ENCODE data around the gene WWOX. TPM values are rescaled to one million over a fixed set of nuclear protein-coding genes. Genes with fewer than 3 reads are reported as not detected.

Gene WWOX
- total RNA-seq, 4 donors from 2014 or later: 12.9 to 53.5 (median 25.6) TPM

DNA sequence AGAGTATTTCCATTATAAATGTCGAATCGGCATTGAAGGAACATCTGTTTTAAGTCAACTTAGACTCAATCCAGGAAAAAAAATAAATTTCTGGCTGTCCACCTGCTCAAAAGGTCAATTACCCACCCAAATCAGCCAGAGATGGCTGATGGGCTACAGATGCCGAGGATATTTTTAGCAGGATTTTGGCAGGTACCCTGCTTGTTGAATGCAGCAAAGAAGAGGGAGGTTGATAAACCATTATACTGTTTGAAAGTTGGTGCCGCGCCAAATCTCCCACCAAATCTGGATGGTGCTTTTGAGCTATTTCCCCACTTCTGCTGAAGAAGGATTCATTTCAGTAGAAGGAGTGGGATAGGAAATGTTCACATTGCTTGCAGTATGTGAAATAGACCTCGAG is 963.4 kb downstream of the WWOX start:
- Histone ChIP-seq H3K27ac (no peak overlapping the region), H3K4me3 (no peak overlapping the region), H3K4me1 (peaks cover 0 to 35% (median 3%) of the 10 kb centered on the region in 3 donors), H3K9me3 (no peaks in the 10 kb centered on the region), H3K36me3 (no peaks in the 10 kb centered on the region), H3K27me3 (no peaks in the 10 kb centered on the region)
- WGBS, 2 donors (ENCODE audit: low coverage in 1 of 2): 46 to 52% methylated on average over 6 of the region's 6 CpGs
- no peak for ATAC-seq
- TF ChIP-seq POLR2AphosphoS5 (IDR thresholded peaks at IDR 0.05) (no peak), EP300 (IDR thresholded peaks at IDR 0.05) (no peak), POLR2A (IDR thresholded peaks at IDR 0.05) (no peak)
- TF ChIP-seq, protein P1, sequence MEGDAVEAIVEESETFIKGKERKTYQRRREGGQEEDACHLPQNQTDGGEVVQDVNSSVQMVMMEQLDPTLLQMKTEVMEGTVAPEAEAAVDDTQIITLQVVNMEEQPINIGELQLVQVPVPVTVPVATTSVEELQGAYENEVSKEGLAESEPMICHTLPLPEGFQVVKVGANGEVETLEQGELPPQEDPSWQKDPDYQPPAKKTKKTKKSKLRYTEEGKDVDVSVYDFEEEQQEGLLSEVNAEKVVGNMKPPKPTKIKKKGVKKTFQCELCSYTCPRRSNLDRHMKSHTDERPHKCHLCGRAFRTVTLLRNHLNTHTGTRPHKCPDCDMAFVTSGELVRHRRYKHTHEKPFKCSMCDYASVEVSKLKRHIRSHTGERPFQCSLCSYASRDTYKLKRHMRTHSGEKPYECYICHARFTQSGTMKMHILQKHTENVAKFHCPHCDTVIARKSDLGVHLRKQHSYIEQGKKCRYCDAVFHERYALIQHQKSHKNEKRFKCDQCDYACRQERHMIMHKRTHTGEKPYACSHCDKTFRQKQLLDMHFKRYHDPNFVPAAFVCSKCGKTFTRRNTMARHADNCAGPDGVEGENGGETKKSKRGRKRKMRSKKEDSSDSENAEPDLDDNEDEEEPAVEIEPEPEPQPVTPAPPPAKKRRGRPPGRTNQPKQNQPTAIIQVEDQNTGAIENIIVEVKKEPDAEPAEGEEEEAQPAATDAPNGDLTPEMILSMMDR (IDR thresholded peaks at IDR 0.05): no peak

DNA sequence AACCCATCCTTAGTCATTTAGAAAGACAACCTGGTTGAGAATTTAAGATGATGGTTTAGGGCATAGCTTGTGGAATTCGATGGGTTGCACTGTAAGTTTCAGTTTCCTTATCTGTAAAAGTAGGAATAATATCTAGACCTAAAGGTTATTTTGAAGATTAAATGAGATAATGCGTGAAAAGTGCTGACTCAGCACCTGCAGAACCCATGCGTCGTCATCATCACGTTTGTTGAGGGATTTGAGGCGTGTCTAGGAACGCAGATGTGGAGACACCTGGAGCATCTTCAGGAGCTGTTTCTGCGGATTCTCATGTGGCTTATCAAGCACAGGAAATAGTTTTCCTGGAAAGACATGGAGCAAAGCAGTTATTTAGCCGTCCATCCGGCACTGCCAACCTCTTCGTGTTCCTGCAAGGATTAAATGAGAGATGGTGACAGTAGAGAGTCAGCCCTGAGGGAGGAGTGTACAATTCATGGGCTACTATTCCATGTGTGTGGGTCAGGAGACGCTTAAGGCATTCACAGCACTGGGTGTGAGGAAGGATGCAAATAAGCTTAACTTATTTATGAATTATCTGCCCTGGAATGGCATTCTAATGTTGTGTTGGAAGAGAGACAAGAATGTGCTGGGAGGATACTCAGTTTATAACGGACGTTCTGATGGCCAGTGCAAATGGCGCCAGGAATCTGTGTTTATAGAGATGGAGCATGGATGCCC is 965.0 kb downstream of the WWOX start:
- WGBS, 2 donors (ENCODE audit: low coverage in 1 of 2): 58 to 82% methylated on average over 5 to 15 of the region's 15 CpGs
- no peaks in the 10 kb centered on the region for H3K27me3 ChIP-seq
- no peak for ATAC-seq
- H3K4me1 ChIP-seq: peaks cover 0 to 51% (median 3%) of the 10 kb centered on the region in 3 donors
- TF ChIP-seq EP300 (IDR thresholded peaks at IDR 0.05): no peak
- TF ChIP-seq, protein P1 (IDR thresholded peaks at IDR 0.05): no peak
- TF ChIP-seq POLR2AphosphoS5 (IDR thresholded peaks at IDR 0.05): no peak
- TF ChIP-seq POLR2A (IDR thresholded peaks at IDR 0.05): no peak
- H3K4me3 ChIP-seq: no peak overlapping the region
- no peaks in the 10 kb centered on the region for H3K36me3 ChIP-seq
- no peaks in the 10 kb centered on the region for H3K9me3 ChIP-seq
- no peak overlapping the region for H3K27ac ChIP-seq

DNA sequence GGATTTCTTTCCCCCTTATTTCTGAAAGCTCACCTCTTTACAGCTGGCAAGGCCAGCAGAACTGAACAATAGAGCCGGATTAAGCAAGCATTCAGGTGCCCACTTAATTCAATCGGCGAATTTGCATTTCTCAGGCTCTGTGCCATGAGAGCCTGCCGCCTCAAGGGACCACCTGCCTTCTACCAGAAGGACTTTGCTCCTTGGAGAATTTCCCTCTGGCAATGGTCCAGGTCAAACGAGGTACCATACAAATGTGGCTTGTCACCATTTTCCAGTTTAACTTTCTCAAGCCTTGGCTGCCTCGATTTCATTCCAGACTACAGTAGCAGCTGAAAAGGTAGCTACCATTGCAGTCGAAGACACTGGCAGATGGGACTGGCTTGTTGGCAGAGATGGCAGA is 967.1 kb downstream of the WWOX start:
- 72 to 96% methylated on average over 4 to 6 of the region's 7 CpGs for WGBS, 2 donors (ENCODE audit: low coverage in 1 of 2)
- TF ChIP-seq, protein P1 (IDR thresholded peaks at IDR 0.05): no peak
- TF ChIP-seq POLR2AphosphoS5 (IDR thresholded peaks at IDR 0.05) (no peak), EP300 (IDR thresholded peaks at IDR 0.05) (no peak), POLR2A (IDR thresholded peaks at IDR 0.05) (no peak)
- ATAC-seq: no peak
- Histone ChIP-seq H3K9me3 (no peaks in the 10 kb centered on the region), H3K4me3 (no peak overlapping the region), H3K4me1 (peaks cover 3 to 54% (median 10%) of the 10 kb centered on the region in 3 donors), H3K27ac (no peak overlapping the region), H3K36me3 (no peaks in the 10 kb centered on the region), H3K27me3 (no peaks in the 10 kb centered on the region)

DNA sequence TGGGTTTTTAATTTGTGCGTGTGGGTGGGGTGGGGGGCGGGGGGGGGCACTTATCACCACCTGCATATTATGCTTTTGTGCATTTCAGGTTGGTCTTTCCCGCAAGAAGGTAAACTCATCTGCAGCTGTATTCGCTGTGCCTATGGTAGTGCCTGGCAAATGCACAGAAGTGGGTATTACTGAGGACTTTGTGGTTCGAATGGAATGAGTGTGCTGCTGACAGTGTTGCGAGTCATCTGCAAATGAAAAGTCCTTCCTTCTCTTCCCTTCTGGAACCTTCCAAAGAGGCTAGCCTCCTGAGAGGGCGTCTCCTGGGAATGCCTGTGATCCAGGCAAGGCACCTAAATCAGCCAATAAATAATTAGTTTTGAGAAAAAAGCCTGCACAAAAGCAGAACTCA is 968.1 kb downstream of the WWOX start:
- no peaks in the 10 kb centered on the region for H3K36me3 ChIP-seq
- TF ChIP-seq POLR2A (IDR thresholded peaks at IDR 0.05) (no peak), EP300 (IDR thresholded peaks at IDR 0.05) (no peak), POLR2AphosphoS5 (IDR thresholded peaks at IDR 0.05) (no peak)
- TF ChIP-seq, protein P1 (IDR thresholded peaks at IDR 0.05): no peak
- WGBS, 2 donors (ENCODE audit: low coverage in 1 of 2): 40% methylated on average over 2 of the region's 7 CpGs; no CpG with 5 or more reads in 1 of the 2 donors
- peaks cover 4 to 50% (median 11%) of the 10 kb centered on the region in 3 donors for H3K4me1 ChIP-seq
- no peaks in the 10 kb centered on the region for H3K27me3 ChIP-seq
- H3K27ac ChIP-seq: no peak overlapping the region
- H3K9me3 ChIP-seq: no peaks in the 10 kb centered on the region
- no peak overlapping the region for H3K4me3 ChIP-seq
- no peak for ATAC-seq

DNA sequence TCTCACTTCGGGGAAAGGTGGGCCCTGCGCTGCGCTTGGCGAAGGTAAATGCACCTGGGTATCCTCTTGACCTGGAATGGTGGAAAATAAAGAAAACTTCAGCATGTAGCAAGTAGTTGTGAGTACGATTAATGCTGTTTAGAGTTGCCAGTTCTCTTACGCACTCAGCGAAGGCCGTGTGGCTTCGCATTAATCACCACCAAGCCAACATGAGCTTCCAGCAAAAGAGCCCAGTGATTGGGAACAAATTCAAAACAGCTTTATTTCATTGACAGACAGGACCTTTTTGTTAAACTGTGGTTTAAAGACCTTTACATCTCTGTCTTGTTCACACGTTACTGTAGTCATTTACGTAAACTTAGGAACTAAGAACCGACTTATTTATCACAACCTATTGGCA is 969.7 kb downstream of the WWOX start:
- Histone ChIP-seq H3K27me3 (no peaks in the 10 kb centered on the region), H3K4me1 (peaks cover 4 to 49% (median 10%) of the 10 kb centered on the region in 3 donors), H3K27ac (peak overlapping the region; percentile 67 to 85 (median 82)), H3K36me3 (no peaks in the 10 kb centered on the region), H3K9me3 (no peaks in the 10 kb centered on the region), H3K4me3 (no peak overlapping the region)
- WGBS, 2 donors (ENCODE audit: low coverage in 1 of 2): 58 to 72% methylated on average over 12 of the region's 12 CpGs
- TF ChIP-seq, protein P1 (IDR thresholded peaks at IDR 0.05): no peak
- TF ChIP-seq POLR2AphosphoS5 (IDR thresholded peaks at IDR 0.05): peak; percentile 94
- TF ChIP-seq EP300 (IDR thresholded peaks at IDR 0.05): no peak
- TF ChIP-seq POLR2A (IDR thresholded peaks at IDR 0.05): no peak
- ATAC-seq: peak; percentile 33

Measured in gastroesophageal sphincter (tissue), 4 donors.